NCI-H2227 (cell line): ENCODE measurements around the gene GPR141.

ENCODE experiments used
- DNase-seq: peaks from one replicate; lab custom pipeline; 2025; ENCODE audit not compliant: unreplicated experiment; lab: John Stamatoyannopoulos, UW

GPR141 gene

DNA sequence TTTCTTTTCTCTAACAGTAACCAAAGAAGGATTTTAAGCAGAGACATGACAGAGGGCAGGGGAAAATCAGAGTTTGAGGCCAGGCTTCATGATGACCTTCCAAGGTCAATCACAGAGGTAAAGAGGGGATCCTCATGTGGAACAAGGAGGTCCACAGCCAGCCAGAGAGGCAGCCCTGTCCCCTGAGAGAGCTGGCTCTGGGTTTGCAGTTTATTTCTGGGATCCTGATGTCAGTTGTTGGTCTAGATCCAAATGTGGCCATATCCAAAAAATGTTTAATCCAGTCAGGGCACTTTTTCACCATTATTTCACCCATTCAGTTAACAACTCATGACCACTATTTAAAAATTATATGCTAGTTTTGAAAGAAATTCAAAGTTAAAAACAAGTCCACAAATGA, 45.6 kb downstream of the GPR141 start:
- no peak for DNase-seq

DNA sequence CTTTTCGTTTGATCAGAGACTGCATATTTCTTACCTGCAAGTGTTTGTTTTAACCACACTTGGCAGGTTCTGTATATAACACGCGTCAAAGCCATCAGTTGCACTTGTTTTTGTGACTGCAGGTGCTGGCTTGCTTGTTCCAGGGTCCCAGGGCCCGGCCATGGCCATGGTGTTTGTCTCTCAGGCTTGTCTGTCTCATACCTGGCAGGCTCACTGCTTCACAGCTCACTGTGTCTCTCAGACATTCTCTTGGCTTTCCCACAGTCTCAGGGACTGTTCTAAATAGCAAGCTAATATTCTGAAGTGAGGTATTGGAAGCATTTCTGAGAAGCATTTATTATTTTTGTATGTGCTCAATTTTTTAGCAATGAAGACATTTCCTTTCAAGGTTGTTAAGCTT, 46.9 kb downstream of the GPR141 start:
- no peak for DNase-seq

DNA sequence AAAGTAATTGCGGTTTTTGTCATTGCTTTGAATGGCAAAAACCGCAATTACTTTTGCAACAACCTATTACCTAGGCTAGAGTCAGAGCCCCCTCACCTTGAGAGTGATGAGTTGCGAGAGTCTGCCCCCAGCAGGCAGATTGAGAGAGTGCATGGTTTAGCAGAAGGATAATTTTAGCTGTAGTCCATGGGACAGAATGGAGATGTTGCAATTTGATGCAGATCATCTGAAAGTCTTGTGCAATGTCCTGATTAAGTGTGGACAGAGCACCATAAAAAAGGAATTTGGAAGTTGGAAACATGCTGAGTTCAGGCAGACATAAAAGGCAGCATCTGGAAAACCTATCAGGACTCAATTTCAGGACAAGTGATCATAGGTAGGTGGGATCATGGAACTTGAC, 48.7 kb downstream of the GPR141 start:
- DNase-seq: no peak

DNA sequence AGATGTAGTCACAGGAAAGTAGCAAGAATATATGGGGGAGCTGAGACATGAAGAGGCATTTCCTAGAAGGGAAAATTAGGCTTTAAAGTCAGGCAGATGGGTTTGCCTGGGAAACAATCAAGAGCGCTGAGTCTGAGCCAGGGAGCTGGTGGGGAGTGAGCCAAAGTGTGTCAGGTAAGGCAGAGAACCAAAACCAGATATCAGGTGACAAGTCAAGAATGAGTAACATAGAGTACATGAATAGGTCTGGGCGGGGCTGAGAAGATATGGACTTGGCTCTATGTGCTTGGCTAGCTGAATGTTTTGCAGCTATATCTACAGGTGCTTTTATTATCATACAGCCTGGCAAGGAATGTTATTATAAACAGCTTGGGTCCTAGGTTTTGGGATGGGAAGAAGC, 49.3 kb downstream of the GPR141 start:
- no peak for DNase-seq

DNA sequence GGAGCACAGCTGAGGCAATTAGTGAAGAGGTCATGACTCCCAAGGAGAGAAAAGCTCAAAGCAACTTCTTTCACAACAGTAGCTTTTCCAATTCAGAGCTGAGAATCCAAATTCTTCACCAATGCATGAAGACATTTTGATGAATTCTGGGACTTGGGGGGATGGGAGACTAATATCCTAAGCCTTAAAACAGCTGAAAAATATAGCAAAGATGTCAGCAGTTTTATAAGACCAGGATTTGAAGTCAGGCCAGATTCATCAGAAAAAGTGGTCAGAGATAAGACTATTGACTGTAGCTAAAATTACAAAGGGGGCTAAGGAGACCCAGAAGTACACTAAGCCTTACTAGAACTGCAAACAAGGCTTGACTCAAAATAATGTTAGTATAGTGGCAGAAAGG, 51.6 kb downstream of the GPR141 start:
- DNase-seq: no peak

DNA sequence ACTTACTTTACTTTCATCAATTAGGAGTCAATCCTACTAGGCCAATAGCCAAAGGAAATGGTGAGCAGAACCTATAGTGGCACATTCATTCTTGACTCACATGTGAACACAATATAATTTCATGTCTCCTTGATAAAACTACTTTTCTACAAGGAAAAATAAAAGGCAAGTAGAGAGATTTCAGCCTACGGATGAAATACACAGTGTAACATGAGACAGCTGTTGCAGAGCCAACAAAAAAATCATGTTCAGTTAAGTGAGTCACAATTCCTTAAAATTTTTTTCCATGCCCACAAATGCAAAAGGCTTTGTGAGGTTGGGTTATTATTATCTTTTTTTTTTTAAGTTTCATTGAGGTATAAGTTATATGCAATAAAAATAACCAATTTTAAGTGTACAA, 54.8 kb downstream of the GPR141 start:
- DNase-seq: no peak

DNA sequence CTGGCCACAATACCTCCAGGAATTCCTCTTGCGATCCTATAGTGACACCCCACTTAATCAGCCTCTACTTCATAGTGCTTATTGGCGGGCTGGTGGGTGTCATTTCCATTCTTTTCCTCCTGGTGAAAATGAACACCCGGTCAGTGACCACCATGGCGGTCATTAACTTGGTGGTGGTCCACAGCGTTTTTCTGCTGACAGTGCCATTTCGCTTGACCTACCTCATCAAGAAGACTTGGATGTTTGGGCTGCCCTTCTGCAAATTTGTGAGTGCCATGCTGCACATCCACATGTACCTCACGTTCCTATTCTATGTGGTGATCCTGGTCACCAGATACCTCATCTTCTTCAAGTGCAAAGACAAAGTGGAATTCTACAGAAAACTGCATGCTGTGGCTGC, 56.8 kb downstream of the GPR141 start:
- no peak for DNase-seq

DNA sequence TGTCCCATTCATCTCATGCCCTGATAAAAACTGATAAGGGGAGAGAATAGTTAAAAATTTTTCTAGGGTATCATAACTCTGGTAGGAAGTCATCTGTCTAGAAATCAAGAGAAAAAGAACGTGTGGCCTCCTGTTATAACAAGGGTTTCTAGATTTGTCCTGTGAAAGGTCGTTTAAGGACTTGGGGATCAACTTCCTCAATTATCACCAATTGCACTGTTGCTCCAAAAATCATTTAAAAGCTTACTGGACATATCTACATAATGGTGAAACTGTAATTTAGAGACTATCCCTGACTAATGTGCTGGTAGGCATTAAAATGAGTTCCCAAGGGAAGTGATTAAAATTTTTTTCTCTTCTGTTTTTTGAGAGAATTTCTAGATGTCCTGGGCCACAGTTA, 58.2 kb downstream of the GPR141 start:
- DNase-seq: no peak

DNA sequence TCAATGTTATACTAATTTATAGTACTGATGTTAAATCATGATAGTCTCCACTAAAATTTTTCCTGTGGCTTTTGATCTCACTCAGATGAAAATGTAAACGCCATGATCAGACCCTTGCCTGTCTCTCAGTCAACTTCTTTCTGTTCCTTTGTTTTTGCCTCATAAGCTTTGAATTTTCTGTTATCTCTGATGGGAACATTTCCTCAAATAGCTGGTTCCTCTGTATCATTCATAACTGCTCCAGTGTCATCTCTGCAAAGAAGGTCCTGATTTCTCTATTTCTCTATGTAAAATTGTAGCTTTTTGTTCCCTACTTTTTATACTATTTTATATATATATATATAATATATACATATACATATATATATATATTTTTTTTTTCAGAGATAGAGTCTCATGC, 67.5 kb downstream of the GPR141 start:
- DNase-seq: no peak

DNA sequence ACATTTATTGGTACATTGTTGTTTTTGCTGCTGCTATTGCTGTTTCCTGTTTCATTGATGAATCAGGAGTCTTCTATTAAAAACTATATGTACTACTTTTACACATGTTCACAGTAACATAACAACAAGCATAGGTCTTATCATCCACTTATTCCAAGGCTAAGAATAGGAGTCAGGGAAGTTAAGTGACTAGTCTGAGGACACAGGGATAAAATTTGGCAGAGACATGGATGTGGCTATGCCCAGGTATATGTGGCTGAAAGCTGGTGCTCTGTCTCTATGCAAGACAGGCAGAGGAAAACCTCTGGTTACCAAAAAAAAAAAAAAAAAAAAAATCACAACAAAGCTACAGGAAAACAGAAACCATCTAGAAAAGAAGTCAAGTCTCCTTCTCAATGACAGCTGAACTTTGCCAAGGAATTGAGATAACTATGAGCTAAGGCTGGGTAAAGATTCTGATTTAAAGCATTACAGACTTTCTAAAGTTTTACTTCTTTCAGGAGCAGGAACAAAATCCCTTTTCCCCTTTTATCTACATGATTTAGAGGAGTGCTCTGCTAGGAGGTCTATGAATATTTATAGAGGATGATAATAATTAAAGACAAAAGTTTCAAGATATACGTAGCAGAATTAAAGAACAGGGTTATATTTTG, 70.0 kb downstream of the GPR141 start:
- DNase-seq: no peak

DNA sequence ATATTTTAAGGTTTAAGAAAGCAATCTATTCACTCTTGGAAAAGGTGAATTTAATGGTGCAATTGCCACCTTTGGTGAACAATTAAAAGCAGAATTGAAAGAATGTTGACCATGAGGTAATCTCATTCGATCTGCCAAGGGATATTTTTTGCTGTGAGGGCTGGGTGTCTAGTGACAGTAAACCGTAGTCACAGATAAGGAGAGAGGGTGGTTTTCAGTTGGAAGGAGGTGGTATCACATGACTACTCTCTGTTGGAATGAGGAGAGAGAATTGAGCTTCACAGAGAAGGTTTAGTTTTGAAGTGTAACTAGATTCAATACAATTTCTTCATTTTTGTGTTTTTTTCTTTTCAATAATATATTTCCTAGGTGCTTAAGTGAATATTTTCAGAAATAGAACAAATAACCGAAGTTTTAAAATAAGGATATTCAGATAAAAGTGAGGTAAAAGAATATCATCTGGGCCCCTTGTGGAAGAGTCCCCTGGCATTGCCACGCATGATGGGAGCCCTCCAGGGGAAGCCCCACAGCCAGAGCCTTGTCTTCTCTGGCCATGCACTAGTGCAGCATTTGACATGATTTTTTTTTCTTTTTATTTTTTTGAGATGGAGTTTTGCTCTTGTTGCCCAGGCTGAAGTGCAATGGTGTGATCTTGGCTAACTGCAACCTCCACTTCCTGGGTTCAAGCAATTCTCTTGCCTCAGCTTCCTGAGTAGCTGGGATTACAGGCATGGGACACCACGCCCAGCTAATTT, 73.4 kb downstream of the GPR141 start:
- DNase-seq: no peak

DNA sequence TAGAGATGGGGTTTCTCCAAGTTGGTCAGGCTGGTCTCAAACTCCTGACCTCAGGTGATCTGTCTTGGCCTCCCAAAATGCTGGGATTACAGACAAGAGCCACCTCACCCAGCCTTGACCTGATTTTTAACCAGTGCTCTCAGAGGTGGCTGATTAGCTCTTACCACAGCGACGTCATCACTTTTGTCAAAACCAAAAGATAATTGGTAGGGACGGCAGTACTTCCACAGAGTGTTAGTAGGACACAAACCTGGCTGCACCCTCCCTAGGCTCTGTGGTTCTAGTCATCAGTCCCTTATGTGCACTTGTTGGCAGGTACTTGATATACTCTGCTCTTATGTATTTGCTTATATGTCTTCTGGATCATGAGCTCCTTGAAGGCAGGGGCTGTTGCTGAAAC, 74.0 kb downstream of the GPR141 start:
- no peak for DNase-seq

DNA sequence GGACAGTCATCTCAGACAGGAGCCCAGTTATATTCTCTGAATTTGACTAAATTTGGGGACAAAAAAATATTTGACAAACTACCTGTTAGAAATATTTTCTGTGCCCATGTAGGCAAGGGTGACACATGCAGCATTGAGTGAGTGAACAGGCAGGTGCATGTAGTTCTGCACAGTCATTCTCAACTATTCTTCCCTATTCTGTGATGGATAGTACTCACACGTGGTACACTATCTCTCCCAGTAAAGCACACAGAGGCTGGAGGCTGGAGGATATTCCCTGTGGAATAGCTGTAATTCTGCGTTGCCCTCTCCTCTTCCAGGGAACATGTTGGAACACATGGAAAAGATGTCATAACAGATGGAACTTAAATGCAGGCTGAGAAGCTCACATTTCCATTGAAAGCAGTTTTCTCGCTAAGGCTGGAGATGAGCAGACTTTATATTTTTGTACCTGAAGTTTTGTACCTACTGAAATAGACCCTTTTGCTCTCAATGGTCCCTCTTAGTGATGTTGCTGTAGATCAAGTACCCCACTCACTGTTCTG, 75.0 kb downstream of the GPR141 start:
- DNase-seq: no peak

DNA sequence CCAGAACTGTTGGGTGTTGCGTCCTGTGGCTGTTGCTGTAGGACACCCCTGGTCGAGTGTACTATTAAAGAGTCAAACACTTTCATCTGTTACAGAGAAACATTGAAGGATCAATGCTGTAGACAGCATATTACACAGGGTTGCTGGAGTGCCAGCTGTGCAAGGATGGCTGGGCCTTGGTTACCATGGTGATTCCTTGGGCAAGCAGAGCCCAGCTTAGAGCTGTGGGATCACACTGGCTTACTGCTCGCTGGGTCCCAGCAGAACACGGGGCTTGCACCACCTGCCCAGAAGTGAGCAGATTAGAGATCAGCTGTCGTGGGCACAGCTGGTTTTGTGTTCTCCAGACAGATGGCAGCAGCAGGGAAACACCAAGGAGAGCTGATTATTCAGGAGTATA, 76.0 kb downstream of the GPR141 start:
- no peak for DNase-seq

DNA sequence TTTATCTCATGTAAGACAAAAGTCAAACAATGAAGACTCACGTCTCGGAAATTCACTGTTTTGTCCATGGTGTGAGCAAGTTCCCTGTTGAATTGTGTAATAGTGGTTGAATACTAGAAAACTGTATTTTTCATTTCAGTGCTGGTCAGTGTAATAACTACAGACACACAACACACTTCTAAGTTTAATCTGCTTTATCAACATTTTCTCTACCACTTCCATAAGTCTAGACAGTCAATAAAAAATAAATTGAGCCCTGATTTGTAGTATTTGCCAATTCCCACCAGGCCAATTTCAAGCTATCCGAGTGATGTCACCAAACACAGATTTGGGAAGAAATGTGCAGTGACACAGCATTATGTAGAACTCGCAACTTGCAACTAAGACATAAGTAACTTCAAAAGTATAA, 81.9 kb downstream of the GPR141 start:
- no peak for DNase-seq

DNA sequence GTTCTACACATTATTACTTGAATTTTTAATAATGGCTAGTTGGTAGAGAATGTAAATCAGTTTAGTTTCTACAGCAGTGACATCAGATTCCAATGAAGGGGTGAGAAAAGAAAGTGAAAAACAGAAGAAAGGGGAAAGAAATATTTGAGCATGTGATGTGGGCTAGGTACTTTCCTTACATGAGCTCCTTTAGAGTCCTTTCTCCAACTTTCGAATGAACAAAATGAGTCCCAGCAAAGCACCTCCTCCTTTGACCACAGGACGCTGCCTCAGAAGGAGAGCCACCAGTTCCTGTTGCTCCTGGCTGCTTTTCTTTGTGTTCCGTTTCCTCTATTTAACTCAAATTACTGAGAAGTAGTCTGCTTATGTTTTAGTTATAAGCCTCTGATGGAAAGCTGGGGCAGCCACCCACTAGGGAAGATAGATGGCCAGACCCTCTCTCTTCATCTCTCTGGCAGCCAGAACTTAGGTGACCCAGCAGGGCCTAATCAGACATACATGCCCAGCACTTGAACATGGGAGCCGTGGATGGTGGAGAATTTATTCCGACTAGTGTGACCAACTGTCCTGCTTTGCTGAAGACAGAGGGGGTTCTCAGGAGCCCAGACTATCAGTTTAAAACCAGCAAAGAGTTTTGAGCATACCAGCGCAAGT, 82.4 kb downstream of the GPR141 start:
- no peak for DNase-seq

DNA sequence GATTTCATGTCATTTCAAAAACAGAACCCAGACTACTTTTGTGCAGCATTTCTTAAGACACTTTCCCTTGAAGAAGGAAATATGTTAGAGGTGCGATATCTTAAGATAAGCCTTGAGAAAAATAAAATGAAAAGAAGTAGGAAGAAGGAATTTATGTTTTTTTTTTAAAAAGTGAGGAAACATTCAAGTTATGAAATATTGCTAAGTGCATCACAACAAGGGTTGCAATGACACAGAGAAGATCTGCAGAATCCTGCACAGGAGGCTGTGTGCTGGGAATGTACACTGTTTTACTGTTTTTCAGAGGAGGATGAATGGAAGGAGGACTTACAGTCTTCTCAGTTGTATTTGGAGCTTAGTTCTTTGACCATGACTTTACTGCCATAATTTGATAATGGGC, 85.0 kb downstream of the GPR141 start:
- DNase-seq: no peak

DNA sequence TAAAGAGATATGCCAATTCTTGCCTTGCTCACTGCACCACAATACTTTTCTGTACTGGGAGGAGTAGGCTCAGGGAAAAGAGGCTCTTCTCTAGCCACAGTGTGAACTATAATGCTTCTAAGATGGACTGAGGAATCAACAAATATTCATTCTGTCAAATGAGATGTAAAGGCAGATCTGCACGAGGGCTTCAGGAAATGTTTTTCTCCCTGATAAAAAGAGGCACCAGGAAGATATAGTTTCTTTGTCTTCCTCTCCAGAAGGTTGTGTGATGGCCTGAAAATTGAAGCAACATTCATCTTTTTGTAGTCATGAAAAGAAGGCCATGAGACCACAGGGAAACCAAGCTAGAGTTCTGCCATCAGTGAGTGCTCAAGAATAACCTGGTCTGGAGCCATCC, 85.7 kb downstream of the GPR141 start:
- no peak for DNase-seq

DNA sequence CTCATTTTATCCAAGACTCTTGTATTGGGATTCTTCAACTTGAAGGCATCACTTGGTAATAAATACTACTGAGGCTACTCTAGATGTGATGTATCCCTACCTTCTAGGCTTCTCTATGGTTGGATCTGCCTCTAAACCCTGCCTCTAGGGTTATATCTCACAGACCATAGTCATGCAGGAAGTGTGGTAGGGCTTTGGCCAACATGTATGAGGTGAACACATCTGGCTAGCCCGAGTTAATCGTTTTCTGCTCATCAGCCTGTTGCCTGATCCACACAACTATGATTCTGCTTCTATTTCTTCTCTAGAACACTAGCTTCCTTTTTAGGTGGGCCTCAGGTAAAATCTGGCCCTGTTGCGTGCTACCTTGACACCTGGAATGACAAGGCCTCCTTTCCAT, 86.2 kb downstream of the GPR141 start:
- DNase-seq: no peak

DNA sequence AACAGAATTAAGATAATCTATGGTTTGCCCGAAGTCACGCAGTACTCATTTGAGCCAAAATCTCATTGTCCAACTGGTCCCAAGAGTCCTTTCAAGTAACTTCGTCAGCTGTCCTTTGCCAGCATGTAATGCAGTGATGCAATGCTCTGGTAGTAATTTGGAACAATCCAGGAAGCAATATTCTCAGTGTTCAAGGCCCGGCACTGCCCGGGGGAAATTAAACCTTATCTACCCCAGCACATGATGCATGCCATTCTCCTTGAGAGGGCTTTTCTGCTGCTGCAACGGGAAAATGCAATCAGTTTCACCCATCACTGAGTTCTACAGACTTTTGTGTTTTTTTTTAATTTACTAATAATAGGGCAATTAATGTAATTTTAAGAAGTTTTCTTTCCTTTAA, 87.3 kb downstream of the GPR141 start:
- DNase-seq: no peak

DNA sequence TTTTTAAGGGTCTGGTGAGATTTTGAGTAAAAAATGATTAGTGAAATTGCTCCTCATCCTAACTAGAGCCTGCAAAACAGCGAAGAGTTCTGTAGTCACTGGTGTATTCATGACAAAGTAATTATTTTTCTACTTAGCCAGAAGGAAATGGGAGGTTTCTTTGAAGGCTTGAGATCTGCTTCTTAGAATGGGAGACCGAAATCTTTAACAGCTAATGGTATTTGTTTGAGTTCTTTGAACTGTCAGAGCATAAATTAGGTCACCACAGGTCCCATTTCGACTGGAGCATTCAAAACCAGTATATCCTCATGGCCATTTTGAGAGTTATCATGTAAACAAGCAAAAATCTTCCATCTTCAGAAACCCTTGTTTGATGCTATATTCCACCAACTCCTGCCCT, 87.8 kb downstream of the GPR141 start:
- no peak for DNase-seq

DNA sequence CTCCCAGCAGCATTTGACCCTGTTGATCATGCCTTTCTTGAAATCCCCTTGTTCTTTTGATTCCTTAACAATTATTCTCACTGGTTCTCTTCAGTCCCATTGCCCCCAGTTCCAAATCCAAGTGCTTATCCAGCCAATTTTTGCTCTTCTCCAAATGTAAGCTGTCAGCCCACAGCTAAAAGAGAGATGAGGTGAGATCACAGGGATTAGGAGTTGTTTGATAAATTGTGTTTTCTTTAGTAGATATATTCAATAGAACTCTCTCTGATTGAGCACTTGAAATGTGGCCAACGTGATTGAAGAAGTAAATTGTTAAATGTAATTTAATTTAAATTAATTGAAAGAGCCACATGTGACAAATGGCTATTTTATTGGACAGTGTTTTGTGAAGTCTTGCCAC, 88.2 kb downstream of the GPR141 start:
- DNase-seq: no peak
